DMS153 treated with DMSO at 0.1 percent for 48 hours (cell line): Measurements from ENCODE around the gene SH3PXD2A.
A peak's percentile ranks its signal among the peaks of the same experiment; 100 is the strongest.
"Not testable (repeated sequence)": the region's sequence is repeated elsewhere in the genome, so short reads cannot be mapped to it uniquely, and the experiment has no call there.

ENCODE experiments used
- DNase-seq: peaks from one replicate; lab custom pipeline; 2025; ENCODE audit not compliant: unreplicated experiment; lab: John Stamatoyannopoulos, UW

SH3PXD2A gene

GRCh38 chr10:103652599-103653281, 202.6 kb downstream of the SH3PXD2A start:
- no peak for DNase-seq

- no peak for DNase-seq
These were observed 203.4 kb downstream of the SH3PXD2A start for GRCh38 chr10:103651783-103652476.

GRCh38 chr10:103651333-103651732, 204.0 kb downstream of the SH3PXD2A start:
- no peak for DNase-seq

- DNase-seq: peak; percentile 38
These were observed 205.5 kb downstream of the SH3PXD2A start for GRCh38 chr10:103649654-103650423.

GRCh38 chr10:103648636-103649532, 206.5 kb downstream of the SH3PXD2A start:
- no peak for DNase-seq

GRCh38 chr10:103648251-103648635, 207.1 kb downstream of the SH3PXD2A start:
- DNase-seq: no peak

- DNase-seq: no peak
These were observed 209.1 kb downstream of the SH3PXD2A start for GRCh38 chr10:103646304-103646703.

GRCh38 chr10:103645141-103646054, 210.0 kb downstream of the SH3PXD2A start:
- no peak for DNase-seq

GRCh38 chr10:103643381-103643780, 212.0 kb downstream of the SH3PXD2A start:
- DNase-seq: no peak

GRCh38 chr10:103641326-103641725, 214.1 kb downstream of the SH3PXD2A start:
- no peak for DNase-seq

- DNase-seq: no peak
These were observed 214.8 kb downstream of the SH3PXD2A start for GRCh38 chr10:103640436-103641181.

- DNase-seq: no peak
These were observed 216.4 kb downstream of the SH3PXD2A start for GRCh38 chr10:103638948-103639347.

- no peak for DNase-seq
These were observed 217.3 kb downstream of the SH3PXD2A start for GRCh38 chr10:103637927-103638557.

- DNase-seq: no peak
These were observed 218.4 kb downstream of the SH3PXD2A start for GRCh38 chr10:103637011-103637410.

GRCh38 chr10:103636492-103636891, 218.9 kb downstream of the SH3PXD2A start:
- DNase-seq: no peak

- no peak for DNase-seq
These were observed 219.8 kb downstream of the SH3PXD2A start for GRCh38 chr10:103635580-103635979.

- DNase-seq: no peak
These were observed 221.5 kb downstream of the SH3PXD2A start for GRCh38 chr10:103633846-103634245.

GRCh38 chr10:103632871-103633270, 222.5 kb downstream of the SH3PXD2A start:
- not testable (repeated sequence) for DNase-seq

- DNase-seq: no peak
These were observed 223.1 kb downstream of the SH3PXD2A start for GRCh38 chr10:103632247-103632642.
